ENCODE results near the gene TREH.

DNA sequence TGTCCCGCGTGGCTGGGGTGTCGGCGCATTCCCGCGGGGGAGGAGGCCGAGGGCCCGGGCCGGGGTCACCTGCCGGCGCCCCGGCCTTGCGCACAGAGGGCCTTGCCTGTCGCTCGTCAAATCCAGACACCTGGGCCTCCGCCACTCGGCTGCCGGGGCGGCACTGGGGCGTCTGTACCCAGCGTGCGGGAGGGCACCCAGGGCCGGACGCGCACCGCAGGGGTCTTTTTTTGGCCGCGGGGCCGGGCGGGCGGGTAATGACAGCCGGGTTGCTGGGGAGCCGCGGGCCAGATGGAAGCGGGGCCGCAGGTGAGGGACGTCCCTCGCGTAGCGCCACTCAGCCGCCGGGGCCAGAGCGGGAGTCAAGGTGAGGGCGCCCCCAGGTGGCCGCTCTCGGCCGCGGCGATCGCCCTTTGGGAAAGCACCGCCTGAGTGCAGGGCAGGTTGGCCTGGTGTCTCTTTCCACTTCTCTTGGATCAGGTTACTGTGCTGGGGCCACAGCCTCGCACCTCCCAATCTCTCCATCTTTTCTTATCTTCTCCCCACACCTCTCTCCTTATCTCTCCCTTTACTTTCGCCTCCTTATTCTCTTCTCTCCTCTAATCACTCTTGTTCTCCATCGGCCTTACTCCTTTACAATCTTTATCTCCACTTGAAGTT lies 68.5 kb downstream of the TREH start:
- TF ChIP-seq POLR2A (IDR thresholded peaks at IDR 0.05; ENCODE audit: low read depth, low read length): no peak
- TF ChIP-seq TAF1 (IDR thresholded peaks at IDR 0.05; ENCODE audit: borderline replicate concordance, low read depth, low read length): no peak
- no peak for TF ChIP-seq POLR2AphosphoS5 (IDR thresholded peaks at IDR 0.05; ENCODE audit: low read depth, low read length)
